Renal cortical epithelial cell (primary cell): ENCODE results near the gene MVB12B. TPM values are rescaled to one million over a fixed set of nuclear protein-coding genes. Genes with fewer than 3 reads are reported as not detected.

Experiments
- DNase-seq: peaks from one replicate; pipeline ENCODE4 v3.0.0-alpha.2; 2011; ENCODE audit warnings: low read depth
- total RNA-seq: library from RNA; depleted of rRNA; stranded (reverse); fragments of >200 nt; gene quantifications from 2 replicates; pipeline ENCODE4 v1.2.3, GENCODE V29; 2014

The MVB12B gene
- total RNA-seq, 1 donor from 2014 or later: 5.3 TPM

DNA sequence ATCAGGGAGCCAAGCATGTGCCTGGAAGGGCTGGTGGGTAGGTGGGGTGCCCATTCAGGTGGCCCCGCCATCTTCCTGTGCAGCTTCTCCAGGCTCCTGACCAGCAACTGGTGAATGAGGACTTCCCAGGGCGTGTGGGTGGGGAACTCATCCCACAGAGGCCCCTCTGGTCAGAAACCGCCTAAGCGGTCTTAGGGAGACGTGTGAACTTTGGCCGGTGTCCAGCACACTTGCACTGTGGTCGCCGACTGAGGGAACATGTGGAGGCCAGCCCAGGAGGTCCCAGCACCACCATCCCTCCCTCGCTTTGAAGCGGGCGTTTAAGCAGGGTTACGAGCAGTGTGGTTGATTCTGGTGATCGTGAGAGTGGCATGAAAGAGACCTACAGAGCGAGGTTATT is 77.8 kb downstream of the MVB12B start:
- no peak for DNase-seq

DNA sequence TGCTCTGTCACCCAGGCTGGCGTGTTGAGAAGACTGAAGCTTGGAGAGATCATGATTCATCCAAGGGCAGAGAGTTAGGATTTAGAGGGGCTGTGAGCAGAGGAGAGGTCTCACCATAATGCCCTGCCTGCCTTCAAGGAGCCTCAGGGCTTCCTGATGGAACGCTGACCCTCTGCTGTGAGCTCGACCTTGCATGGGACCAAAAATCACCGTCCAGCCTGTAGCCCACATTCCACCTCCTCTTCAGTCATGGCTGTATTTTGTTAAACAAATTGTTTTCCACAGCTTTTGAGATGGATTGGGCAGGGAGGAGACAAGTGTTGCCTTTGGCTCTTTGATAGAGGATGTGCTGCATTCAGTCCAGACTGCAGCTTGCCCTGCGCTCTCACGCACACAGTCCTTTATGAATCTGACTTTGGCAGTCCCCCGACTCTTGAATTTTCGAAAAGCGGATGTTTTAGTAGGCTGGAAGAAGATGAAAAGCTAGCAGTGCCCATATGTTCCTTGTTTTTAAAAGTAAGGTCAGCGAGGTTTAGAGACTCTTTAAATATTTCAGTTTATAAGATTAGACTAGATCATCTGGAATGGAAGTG is 79.5 kb downstream of the MVB12B start:
- no peak for DNase-seq

DNA sequence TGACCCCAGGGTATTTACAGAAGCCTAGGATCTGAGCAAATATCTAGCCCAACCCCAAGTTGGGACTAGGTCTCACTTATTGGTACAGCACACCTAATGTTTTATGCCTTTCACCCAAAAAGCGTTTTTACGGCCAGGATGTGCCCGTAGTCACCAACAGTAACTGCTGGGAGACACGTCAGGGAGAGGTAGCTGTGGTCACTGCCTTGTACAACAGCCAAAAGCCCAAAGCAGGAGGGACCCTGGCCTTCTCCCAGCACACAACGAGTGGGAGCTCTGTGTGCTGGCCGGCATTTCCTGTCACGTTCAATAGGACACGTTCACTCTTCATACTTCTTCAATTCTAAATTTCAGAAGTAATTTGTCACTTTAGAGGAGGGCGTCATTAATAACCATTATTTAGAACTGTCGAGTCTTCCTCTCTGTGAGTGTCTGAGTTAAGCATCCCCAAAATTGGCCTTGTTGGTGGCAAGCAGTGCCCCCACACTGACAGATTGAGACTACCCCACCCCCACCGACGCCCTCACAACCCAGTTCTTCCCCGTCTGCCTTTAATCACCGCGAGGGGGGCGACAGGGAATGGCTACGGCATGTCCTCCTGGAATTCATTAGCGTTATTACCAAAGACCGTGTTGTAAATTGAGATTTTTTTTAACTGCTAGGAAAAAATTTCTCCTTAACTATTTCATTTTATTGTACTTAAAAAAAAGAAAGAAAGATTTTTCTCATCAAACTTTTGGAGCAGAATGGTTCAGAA is 80.7 kb downstream of the MVB12B start:
- no peak for DNase-seq

DNA sequence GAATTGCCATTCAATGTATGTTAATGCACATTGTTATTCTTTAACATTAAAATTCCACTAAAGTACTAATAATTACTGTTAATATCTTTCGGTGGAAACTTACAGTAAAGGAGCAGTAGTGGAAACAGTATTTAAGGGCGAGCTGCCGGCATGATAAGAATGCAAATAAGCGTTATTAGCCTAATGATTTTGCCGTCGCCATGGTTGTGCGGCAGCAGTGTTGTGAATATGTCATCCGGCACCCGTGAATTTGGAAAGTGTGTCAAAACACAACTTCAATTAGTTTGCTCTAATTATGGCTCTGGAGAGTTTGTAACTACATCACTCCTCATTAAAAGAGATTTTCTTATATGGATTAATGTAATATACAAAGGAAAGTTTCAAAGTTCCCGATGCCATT is 81.4 kb downstream of the MVB12B start:
- DNase-seq: no peak

DNA sequence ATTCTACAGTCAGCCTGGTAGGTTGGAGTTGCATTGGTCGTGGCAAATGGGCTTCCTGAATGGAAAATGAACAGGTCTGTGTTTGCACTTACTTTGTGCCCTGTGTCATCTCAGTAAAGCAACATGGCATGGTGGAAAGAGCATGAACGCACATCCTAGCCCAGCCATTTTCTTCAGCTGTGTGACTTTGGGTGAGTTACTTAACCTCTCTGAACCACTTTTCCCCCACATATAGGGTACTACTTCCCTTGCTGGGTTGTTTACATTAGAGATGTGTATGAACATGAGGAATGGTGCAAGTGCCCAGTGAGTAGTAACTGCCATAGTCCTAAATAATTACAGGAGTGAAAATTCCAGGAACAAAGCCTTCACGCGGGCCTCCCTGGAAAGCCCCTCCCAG is 83.6 kb downstream of the MVB12B start:
- no peak for DNase-seq

DNA sequence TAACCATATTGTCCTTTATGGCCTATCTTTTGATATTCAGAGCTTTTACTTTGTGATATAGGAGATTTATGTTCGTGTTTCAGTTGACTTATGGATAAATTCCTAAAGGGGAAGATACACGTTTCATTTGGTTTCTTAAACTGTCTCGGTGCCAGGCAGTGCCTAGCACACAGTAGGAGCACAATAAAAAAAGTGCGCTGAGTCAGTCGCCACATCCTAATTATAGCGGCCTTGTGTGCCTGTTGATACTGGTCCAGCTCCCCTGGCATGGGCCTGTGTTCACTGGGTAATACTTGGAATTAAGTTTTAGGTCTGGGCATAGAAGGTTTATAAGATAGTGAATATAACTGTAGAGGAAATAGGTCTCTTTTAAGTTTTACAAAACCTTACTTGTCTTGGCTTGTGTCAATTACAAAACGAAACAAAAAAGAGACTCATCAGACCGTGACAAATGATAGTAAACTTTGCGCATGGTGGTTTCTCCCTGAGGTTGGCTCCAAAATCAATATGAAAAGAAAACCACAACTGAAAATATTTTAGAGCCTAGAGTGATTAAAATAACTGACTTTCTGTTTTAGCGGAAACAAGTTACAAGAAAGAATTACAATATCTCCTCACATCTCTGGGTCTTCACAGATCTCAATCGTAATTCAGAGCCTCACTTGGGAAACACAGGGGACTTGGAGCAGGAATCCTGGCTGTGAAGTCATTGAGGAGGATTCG is 84.8 kb downstream of the MVB12B start:
- peak; percentile 44 for DNase-seq

DNA sequence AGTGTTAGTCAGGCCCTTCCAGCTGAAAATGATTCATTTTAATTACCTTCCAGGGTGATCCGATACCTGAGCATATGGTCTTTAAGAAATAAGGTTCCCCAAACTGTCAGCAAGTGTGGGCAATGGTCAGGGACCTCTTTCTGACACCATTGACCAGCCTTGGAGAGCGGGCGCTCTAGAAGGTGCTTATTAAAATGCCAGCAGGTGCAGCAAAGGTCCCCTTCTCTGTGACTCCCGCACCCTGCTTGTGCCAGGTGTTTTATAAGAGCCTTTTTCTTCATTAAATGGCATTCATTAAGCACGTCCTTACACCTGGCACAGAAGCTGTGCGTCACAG is 85.3 kb downstream of the MVB12B start:
- DNase-seq: no peak

DNA sequence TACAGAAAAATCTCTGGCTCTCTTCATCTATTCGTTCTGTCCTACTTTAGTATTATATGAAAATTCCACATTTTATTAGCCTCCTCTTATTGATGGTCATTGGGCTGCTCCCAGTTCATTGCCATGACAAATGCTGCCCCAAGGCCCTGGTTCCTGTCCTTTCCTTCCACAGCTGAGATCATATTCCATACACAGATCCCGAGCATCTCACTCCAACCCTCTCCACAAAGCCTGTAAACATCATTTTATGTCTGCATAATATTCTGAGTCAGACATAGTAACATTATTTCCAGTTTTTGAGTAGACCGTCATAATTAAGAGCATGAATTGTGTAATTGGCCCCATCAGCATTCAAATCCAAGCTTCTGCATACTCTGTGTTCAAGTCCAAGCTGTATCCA is 86.3 kb downstream of the MVB12B start:
- DNase-seq: no peak

DNA sequence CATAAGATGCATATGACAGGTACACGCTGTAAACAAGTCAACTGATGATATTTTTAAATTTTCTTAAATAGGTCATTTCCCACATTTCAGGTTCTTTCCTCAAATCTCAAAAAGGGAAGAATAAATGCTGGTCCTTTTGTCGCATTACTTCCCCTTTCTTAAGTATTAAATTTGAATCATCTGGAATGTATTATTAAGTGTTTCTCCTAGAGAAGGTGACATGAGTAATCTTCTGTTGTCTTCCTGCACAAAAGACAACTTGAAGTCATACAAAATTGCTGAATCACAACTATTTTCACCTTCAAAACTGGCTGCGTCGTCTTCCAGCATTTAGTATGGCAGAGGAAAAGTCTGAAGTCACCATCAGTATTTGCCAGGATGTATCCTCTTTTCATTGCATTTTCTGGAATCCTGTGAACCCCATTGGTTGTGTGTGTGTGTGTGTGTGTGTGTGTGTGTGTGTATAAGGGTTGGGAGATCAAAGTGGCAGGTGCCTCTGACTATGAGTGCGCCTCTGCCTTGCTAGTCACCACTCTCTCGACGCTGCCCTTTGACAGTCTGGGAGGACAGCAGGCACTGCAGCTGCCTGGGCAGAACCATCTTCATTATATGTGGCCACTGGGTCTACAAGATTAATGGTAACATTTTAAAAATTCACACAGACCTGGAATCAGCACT is 86.9 kb downstream of the MVB12B start:
- DNase-seq: no peak

DNA sequence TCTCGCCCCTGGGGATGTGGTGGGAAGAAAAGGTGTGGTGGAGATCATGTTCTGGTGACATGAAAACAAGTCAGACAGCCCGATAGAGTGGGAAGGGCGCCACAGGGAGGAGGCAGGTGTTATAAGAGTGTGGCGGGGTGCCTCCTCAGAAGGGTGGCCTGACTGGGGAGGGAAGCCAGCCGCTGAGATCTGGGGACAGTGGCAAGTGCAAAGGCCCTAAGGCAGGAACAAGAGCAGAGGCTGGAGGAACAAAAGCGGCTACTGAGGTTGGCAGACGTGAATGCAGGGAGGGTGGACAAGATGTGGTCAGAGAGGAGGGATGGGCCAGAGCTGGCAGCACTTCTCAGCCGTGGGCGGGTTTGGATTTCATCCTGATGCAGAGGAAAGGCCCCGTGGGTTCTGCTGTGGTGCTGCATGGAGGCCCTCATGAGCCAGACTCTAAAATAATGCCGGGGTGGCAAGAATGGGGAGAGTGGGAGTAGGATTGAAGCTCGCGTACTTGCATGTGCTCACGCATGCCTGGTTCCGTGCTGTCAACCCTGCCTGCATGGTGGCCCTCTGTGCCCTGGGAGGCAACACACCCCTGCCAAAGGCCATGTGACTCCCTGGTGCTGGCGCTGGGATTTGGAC is 89.2 kb downstream of the MVB12B start:
- DNase-seq: no peak

DNA sequence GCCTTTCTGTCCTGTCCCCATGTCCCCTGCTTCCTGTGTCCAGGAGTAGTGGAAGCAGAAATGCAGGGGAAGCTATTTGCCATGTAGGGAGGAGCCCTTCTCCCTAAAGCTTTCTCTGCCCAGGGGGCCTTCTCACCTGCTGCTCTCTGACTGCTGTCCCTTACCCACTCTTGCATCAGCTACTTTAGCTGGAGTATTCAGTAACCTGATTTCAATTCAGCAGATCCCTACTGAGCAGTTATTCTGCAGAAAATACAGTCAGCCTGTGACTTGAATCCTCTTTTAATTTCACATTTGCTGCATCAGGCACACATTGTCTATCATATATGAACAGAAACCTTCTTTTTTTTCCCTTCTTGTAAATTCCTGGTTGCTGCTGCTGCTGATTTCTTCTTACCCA is 90.4 kb downstream of the MVB12B start:
- no peak for DNase-seq

DNA sequence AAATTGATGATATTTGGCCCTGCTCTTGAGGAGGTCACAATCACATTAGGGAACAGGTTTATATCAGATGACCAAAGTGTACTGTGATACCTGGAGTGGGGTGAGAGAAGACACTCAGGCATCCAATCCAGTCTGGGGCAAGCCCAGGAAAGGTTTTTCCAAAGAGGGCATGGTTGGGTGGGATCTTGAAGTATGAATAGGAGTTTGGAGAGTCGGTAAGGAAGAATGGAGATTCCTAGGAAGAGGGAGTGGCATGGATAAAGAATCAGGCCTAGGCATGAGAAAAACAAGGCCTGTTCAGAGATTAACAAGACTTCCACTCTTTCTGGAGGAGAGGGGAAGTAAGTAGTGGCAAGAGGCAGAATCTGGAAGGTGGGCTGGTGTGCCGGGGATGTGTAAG is 91.1 kb downstream of the MVB12B start:
- no peak for DNase-seq

DNA sequence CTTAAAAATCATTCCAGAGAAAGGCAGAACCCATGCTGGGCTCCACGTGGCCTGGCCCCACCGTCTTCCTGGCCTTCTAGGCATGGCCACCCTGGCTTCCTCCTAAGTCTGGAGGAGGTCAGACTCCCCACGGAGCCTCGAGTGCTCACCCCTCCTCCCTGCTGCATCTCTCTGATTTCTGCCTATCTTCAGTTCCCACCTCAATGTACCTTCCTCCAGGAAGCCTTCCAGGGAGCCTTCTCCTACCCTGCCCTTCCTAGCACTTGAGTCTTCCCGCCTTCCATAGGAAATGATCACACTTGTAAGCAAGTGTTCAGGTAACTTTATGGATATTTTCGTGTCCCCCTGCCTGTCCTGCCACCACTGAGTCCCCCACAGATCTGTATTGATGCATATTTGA is 92.0 kb downstream of the MVB12B start:
- DNase-seq: no peak

DNA sequence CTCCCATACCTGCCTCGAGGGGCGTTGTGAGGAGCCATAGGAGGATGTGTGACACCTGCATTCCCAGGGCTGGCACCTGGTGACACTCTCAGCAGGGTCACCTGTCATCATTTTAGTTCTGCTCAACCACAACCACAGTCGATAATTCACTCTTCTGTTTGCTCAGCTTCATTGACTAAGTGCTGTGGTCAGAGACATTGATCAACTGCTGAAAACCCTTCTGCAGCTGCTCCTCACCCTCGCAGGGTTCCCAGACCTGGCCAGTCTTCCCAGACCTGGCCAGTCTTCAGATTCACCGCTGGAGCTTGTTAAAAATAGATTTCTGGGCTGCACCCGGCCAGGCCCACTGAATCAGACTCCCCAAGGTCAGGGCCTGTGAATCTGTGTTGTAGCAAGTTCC is 92.8 kb downstream of the MVB12B start:
- DNase-seq: peak; percentile 7

DNA sequence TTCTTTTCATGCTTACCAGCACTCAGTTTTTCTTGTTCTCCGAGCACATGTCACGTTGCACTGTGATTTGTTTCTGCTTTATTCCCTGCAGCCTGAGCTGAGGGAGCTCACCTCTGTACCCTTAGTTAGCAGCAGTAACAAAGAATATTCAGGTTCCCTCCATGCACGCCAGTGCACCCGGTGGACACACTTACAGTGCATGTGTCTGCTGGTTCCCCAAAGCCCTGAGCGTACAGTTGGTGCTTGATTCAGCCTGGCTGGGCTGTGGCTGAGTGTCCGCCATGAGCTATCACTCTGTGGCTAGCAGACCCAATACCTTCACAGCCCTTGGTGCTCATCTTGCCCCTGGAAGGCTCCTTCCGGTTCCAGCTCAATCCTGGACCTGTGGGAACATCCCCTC is 93.5 kb downstream of the MVB12B start:
- DNase-seq: no peak

DNA sequence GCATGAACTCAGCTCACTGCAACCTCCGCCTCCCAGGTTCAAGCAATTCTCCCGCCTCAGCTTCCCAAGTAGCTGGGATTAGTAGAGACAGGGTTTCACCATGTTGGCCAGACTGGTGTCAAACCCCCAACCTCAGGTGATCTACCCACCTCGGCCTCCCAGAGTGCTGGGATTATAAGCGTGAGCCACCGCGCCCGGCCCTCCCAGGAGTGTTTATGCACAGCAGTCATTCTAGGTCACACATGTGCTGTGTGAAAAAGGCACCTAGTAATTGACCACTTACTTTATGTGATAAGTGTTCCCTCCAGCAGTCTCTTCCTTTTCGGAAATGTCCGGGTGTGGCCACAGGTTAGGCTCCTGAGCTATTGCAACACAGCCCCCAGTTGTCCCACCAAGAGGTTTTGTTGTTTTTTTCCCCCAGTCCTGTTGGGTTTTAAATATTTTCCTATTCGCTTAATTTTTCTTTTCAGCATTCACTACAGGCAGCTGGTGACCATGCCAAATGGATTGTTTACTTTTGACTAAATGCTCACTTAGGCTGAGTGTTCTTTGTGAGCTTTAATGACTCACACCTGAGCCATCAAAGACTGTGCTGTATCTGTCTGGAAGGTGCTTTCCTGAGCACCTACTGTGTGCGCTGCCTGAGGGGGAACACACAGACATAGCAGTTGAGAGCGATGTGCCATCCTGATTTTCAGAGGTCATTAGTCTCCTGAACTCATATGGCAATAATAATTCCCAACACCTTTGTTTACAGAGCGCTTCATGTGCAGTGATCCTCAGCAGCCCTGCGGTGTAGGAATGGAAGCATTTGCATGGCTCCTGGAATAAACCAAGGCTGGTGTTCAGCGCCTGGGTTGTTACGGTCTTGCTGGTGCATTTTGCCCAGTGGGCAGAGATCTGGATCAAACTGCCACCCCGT is 94.3 kb downstream of the MVB12B start:
- peak; percentile 84 for DNase-seq

DNA sequence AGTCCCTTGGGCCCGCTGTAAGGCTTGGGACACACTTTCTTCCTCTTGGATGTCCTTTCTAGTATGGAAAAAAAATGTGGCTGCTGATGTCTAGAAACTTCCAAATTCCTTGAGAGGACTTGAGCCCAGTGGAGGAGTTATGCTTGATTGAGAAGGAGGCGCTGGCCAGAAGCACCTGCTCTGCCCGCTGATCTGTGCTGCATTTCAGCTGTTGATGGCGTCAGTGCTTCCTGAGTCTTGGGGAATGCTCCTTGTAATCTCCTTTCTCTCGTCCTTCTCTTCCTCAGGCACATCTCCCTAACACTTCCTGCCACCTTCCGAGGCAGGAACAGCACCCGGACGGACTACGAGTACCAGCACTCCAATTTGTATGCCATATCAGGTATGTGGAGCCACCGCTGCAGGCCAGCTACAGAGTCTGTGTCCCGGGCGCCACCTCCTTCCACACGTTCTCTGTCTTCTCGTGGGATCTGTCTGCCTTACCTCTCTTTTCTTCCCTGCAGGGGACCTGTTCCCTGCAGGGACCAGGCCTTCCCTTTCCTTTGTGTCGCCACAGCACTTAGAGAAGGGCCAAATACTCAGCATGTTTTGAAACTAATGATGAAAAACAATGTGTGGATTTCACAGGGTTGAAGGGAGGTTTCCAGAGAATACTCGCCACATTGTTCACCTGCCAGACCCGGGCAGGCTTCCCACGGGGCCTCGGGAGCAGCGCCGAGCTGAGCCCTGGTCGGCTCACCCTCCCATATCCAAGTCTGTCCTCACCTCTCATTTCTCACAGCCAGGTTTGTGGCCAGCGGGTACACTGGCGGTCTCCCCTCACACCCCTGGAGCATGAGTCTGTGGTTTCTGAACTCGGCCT is 95.2 kb downstream of the MVB12B start:
- no peak for DNase-seq

DNA sequence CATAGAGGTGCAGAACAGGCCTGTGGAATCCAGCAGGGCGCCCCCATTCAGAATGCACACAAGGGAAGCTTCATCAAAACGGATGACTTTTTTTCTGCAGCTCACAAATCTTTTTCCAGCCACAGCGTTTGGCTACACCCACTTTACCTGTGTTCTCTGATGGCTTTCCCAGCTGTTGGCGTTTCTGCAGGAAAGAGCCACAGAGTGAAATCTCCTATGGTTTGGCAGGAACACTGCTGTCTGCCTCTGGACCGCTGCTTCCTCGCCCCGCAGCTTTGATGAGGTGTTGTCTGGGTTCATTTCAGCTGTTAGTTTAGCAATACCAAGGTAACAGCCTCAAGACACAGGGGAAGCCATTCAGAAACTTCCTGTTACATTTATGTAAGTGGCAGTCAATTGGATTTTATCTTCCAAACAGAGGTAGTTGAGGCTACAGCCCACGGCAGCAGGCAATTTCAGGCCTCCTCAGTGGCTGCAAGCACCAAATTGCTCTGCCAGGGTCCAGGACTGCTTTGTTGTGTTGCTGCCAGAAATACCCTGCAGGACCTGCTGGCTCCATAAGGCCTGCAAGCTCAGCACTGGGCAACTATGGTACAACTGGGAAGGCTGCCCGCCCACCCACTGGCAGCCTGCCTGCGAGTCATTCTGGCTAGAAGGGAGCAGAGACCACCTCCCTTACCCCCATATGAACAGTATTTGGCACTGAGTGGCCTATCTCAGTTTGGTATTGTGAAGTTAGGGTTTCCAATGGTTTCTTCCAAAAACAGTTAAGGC is 96.7 kb downstream of the MVB12B start:
- peak; percentile 33 for DNase-seq

DNA sequence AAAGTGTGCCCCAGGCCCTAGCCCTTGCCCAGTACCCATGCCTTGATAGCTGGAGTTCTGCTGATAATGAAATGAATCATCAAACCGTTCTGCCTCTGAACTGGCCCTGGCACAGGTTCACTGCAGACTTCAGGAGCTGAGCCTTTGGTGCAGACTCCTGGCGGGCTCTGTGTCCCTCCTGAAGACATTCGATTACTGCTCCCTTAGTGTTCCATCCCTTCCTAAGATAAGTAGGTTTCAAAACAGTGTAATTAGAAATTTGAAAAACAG is 97.2 kb downstream of the MVB12B start:
- DNase-seq: peak; percentile 6

DNA sequence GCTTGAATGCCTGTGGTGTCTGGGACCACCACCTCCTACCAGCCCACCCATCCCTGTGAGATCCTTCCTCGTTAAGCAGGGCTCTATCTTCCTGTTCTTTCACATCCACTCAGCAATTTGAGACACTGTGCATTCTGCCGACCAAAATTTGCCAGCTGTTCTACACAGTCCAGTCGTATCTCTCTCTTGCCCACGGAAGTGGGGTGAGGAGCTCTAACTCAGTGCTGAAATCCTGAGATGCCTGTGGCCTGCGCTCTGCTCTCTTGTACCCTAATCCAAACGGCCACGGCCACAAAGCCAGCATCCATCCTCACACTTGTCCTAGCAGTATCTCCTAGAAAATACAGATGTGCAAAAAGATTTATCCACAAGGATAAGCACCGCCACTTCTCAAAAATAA is 97.9 kb downstream of the MVB12B start:
- DNase-seq: no peak
